Peyer's patch (tissue), 4 donors: ENCODE data around the gene NFIB.

Experiments used
- POLR2A ChIP-seq, 2 donors: fragments of 450-650 bp; IDR thresholded peaks; one replicate each; pipeline ENCODE4 v1.5.1; 2017; ENCODE audit warnings: antibody characterized with exemption in 2 of 2, mild to moderate bottlenecking in 2 of 2, moderate library complexity in 2 of 2
- TF ChIP-seq, protein P1 (sequence below), 6 experiments: fragments of 450-650 bp in 4 of 6; fragments of 200-600 bp in 2 of 6; sonication (generic) in 1 of 6; IDR thresholded peaks; one replicate each; pipeline ENCODE4 v1.5.1; 2017 to 2019; ENCODE audit warnings: antibody characterized with exemption in 6 of 6, mild to moderate bottlenecking in 3 of 6, moderate library complexity in 1 of 6

DNA sequence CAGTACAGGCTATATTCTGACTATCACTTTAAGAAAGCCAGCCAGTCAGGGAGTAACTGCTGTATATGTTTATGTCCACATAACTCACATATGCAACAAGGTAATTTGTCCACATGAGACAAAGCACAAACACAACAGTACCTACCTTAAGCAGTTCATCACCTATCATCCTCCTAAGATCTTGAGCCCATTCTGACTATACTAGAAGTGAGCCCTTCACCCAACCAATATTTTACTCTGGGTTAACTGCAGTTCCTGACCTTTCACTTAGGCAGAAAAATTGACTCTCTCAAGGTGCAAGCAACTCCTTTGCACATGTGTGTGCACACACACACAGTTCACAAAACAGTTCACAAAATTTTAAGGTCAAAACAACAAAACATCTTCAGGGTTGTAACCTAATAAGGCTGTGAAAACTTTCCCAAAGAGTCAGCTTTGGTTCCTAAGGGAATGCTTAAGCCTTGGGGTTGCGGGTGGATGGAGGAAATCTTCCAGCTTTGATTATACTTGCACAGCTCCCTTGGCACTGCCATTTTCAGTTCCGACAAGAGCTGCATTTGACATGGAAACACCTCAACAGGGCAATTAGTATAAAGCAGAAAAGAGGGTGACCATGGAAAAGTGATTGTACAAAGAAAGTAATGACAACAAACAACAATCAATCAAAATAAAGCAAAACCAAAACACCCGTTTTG, 215.3 kb downstream of the NFIB start:
- TF ChIP-seq, protein P1, sequence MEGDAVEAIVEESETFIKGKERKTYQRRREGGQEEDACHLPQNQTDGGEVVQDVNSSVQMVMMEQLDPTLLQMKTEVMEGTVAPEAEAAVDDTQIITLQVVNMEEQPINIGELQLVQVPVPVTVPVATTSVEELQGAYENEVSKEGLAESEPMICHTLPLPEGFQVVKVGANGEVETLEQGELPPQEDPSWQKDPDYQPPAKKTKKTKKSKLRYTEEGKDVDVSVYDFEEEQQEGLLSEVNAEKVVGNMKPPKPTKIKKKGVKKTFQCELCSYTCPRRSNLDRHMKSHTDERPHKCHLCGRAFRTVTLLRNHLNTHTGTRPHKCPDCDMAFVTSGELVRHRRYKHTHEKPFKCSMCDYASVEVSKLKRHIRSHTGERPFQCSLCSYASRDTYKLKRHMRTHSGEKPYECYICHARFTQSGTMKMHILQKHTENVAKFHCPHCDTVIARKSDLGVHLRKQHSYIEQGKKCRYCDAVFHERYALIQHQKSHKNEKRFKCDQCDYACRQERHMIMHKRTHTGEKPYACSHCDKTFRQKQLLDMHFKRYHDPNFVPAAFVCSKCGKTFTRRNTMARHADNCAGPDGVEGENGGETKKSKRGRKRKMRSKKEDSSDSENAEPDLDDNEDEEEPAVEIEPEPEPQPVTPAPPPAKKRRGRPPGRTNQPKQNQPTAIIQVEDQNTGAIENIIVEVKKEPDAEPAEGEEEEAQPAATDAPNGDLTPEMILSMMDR (IDR thresholded peaks at IDR 0.05), result no peak
- no peak for TF ChIP-seq POLR2A (IDR thresholded peaks at IDR 0.05)
